ENCODE data around the gene ISG20. TPM values are rescaled to one million over a fixed set of nuclear protein-coding genes. Genes with fewer than 3 reads are reported as not detected.

Gene ISG20
- polyA plus RNA-seq, 2 of the 4 experiments (the other 2 are of a cell fraction), result 7.2 to 47.4 TPM

- peak; percentile 77; the same call in 1 of the 2 replicates for TF ChIP-seq E2F6 (IDR thresholded peaks at IDR 0.05; ENCODE audit: borderline replicate concordance, low read depth)
- TF ChIP-seq KDM1A (IDR thresholded peaks at IDR 0.05; ENCODE audit: low read depth), result no peak
- peak; percentile 92 to 93 for TF ChIP-seq JUN (IDR thresholded peaks at IDR 0.05)
- peak; percentile 72; the same call in 2 of the 3 replicates for TF ChIP-seq BCL3 (IDR thresholded peaks at IDR 0.05)
- TF ChIP-seq CHD4 (IDR thresholded peaks at IDR 0.05; ENCODE audit: borderline replicate concordance), result no peak
- TF ChIP-seq CTCF (IDR thresholded peaks at IDR 0.05), result peak; percentile 44
- no peak for TF ChIP-seq HDAC2 (IDR thresholded peaks at IDR 0.05)
- TF ChIP-seq REST (IDR thresholded peaks at IDR 0.05), result no peak
- TF ChIP-seq HEYL (CRISPR knock-in tag; IDR thresholded peaks at IDR 0.05), result 0 out of 2 replicates have a peak, but pooled peaks have one; percentile 30
- TF ChIP-seq RCOR1 (IDR thresholded peaks at IDR 0.05; ENCODE audit: low read depth, low read length), result 0 out of 2 replicates have a peak, but pooled peaks have one; percentile 34
- no peak for TF ChIP-seq ZC3H11A (IDR thresholded peaks at IDR 0.05)
- no peak for TF ChIP-seq NFE2L2 (conservative IDR thresholded peaks at IDR 0.05; ENCODE audit: low read length)
- TF ChIP-seq KDM5A (IDR thresholded peaks at IDR 0.05), result no peak
- peak; percentile 66; the same call in 1 of the 2 replicates for TF ChIP-seq MAZ (IDR thresholded peaks at IDR 0.05; ENCODE audit: borderline replicate concordance, low read depth, low read length)
- peak; percentile 72; the same call in 1 of the 2 replicates for TF ChIP-seq FOXS1 (CRISPR knock-in tag; IDR thresholded peaks at IDR 0.05)
- peak; percentile 46; the same call in 2 of the 3 replicates for TF ChIP-seq SMC3 (IDR thresholded peaks at IDR 0.05)
- peak; percentile 85 for TF ChIP-seq GATA3 (IDR thresholded peaks at IDR 0.05; ENCODE audit: borderline replicate concordance)
- TF ChIP-seq MAFK (IDR thresholded peaks at IDR 0.05; ENCODE audit: partially characterized antibody), result no peak
- peak; percentile 95 for TF ChIP-seq MYC (IDR thresholded peaks at IDR 0.05; ENCODE audit: borderline replicate concordance, low read length)
- TF ChIP-seq NR3C1 (IDR thresholded peaks at IDR 0.05), result no peak
- peak; percentile 10 to 51; a peak in 4 of 5 replicates for TF ChIP-seq RAD21 (conservative IDR thresholded peaks at IDR 0.05 in 1 of 2, IDR thresholded peaks at IDR 0.05 in 1 of 2)
- peak; percentile 61 to 83; a peak in 3 of 5 replicates for TF ChIP-seq EP300 (IDR thresholded peaks at IDR 0.05)
- TF ChIP-seq ATOH8 (CRISPR knock-in tag; IDR thresholded peaks at IDR 0.05; ENCODE audit: low read depth), result peak; percentile 62; the same call in 1 of the 2 replicates
Observed at GRCh38 chr15:88638626-88639372, at the start of gene ISG20 (continued).

Measured in A549 (cell line).